ENCODE results near the gene WNT10A.

The WNT10A gene

GRCh38 chr2:218892693-218893348 is 12.2 kb downstream of the WNT10A start:
- H3K4me3 ChIP-seq (ENCODE audit: low read depth, low read length), result peak overlapping the region; percentile 6
- no peak overlapping the region for H3K27ac ChIP-seq (ENCODE audit: extremely low read depth, low read depth, low read length)
- ChIA-PET CTCF (interaction anchor here (0.6 to 17.9 kb wide), 8 partner anchors 9 to 584 kb away, joined by 3 to 552 read pairs (median 3); partner anchors contain the start of gene WNT10A), POLR2A (interaction anchor here (0.6 kb wide), 1 partner anchor 16 kb away, joined by 3 read pairs; no protein-coding TSS in a partner anchor)
- TF ChIP-seq ZNF2 (tag by site-specific recombination; IDR thresholded peaks at IDR 0.05) (0 out of 2 replicates have a peak, but pooled peaks have one; percentile 25), ZIC2 (tag by site-specific recombination; IDR thresholded peaks at IDR 0.05) (peak; percentile 72; the same call in 1 of the 2 replicates), ZNF701 (tag by site-specific recombination; IDR thresholded peaks at IDR 0.05) (no peak), ZNF660 (tag by site-specific recombination; IDR thresholded peaks at IDR 0.05) (no peak), ZNF341 (tag by site-specific recombination; IDR thresholded peaks at IDR 0.05; ENCODE audit: low read depth) (peak; percentile 55; the same call in 1 of the 2 replicates), ZNF521 (tag by site-specific recombination; IDR thresholded peaks at IDR 0.05) (no peak), ZBTB44 (tag by site-specific recombination; IDR thresholded peaks at IDR 0.05) (peak; percentile 59), ZNF23 (tag by site-specific recombination; IDR thresholded peaks at IDR 0.05; ENCODE audit: borderline replicate concordance) (no peak), CTCF (tag by site-specific recombination; IDR thresholded peaks at IDR 0.05) (peak; percentile 83), MZF1 (tag by site-specific recombination; IDR thresholded peaks at IDR 0.05; ENCODE audit: borderline replicate concordance) (no peak), ZEB2 (tag by site-specific recombination; IDR thresholded peaks at IDR 0.05) (0 out of 2 replicates have a peak, but pooled peaks have one; percentile 25), PRDM1 (tag by site-specific recombination; IDR thresholded peaks at IDR 0.05) (no peak), GLIS1 (tag by site-specific recombination; IDR thresholded peaks at IDR 0.05) (peak; percentile 48; the same call in 1 of the 2 replicates), ZNF600 (tag by site-specific recombination; IDR thresholded peaks at IDR 0.05) (peak; percentile 74), ZSCAN16 (tag by site-specific recombination; IDR thresholded peaks at IDR 0.05) (no peak), ZNF354C (tag by site-specific recombination; IDR thresholded peaks at IDR 0.05; ENCODE audit: borderline replicate concordance, low read depth) (no peak), WT1 (tag by site-specific recombination; IDR thresholded peaks at IDR 0.05) (peak; percentile 18; the same call in 1 of the 2 replicates), SP2 (tag by site-specific recombination; IDR thresholded peaks at IDR 0.05) (peak; percentile 10; the same call in 1 of the 2 replicates), ZBTB26 (tag by site-specific recombination; optimal IDR thresholded peaks at IDR 0.05) (peak; percentile 18), ZNF335 (tag by site-specific recombination; conservative IDR thresholded peaks at IDR 0.05) (peak; percentile 47; the same call in 1 of the 2 replicates), SP7 (tag by site-specific recombination; IDR thresholded peaks at IDR 0.05) (0 out of 2 replicates have a peak, but pooled peaks have one; percentile 24)
- H3K36me3 ChIP-seq (ENCODE audit: control insufficient read depth in 2 of 2, insufficient read depth in 1 of 2, low read length in 2 of 2), result no peaks in the 10 kb centered on the region
- no peaks in the 10 kb centered on the region; the same call in 1 of the 2 replicates for H3K4me1 ChIP-seq (ENCODE audit: control insufficient read depth, insufficient read depth, low read length)
- H3K9me3 ChIP-seq (ENCODE audit: control insufficient read depth, insufficient read depth, low read depth, low read length), result no peaks in the 10 kb centered on the region
